OCI-LY1 (cell line): ENCODE results near the gene ARID3B.

Source experiments
- H2AFZ ChIP-seq: fragments of 200-600 bp; sonication (generic), shearing (Covaris generic); 2 replicates; pipeline ENCODE4 v1.6.0; 2014; ENCODE audit warnings: antibody characterized with exemption, mild to moderate bottlenecking, low read length
- H3F3A ChIP-seq: fragments of 200-600 bp; sonication (generic), shearing (Covaris generic); 2 replicates; pipeline ENCODE4 v1.6.0; 2014; ENCODE audit warnings: mild to moderate bottlenecking, antibody characterized with exemption, low read length, moderate library complexity; ENCODE audit not compliant: insufficient read depth
- H3K27ac ChIP-seq: fragments of 200-600 bp; sonication (generic); 2 replicates; pipeline ENCODE4 v1.5.1; 2014; ENCODE audit warnings: low read length, mixed run types, mild to moderate bottlenecking, low read depth; ENCODE audit not compliant: poor library complexity, severe bottlenecking
- H3K27me3 ChIP-seq: fragments of 200-600 bp; sonication (generic); 2 replicates; pipeline ENCODE4 v1.6.0; 2014; ENCODE audit warnings: antibody characterized with exemption, mild to moderate bottlenecking, low read length, moderate library complexity; ENCODE audit not compliant: insufficient read depth
- H3K36me3 ChIP-seq: fragments of 200-600 bp; sonication (generic); 2 replicates; pipeline ENCODE4 v1.6.1; 2014; ENCODE audit warnings: mild to moderate bottlenecking, antibody characterized with exemption, low read length, moderate library complexity, mixed read lengths; ENCODE audit not compliant: insufficient read depth
- H3K4me1 ChIP-seq: fragments of 200-600 bp; sonication (generic); 2 replicates; pipeline ENCODE4 v1.5.1; 2014; ENCODE audit warnings: mild to moderate bottlenecking, low read length, moderate library complexity; ENCODE audit not compliant: insufficient read depth, severe bottlenecking
- H3K4me2 ChIP-seq: fragments of 200-600 bp; sonication (generic), shearing (Covaris generic); 2 replicates; pipeline ENCODE4 v1.6.1; 2014; ENCODE audit warnings: low read length
- H3K4me3 ChIP-seq: fragments of 200-600 bp; sonication (generic); 2 replicates; pipeline ENCODE4 v1.5.1; 2014; ENCODE audit warnings: low read length, low read depth, mild to moderate bottlenecking, mixed read lengths; ENCODE audit not compliant: poor library complexity, severe bottlenecking
- H3K79me2 ChIP-seq: fragments of 200-600 bp; shearing (Covaris generic); 2 replicates; pipeline ENCODE4 v1.6.1; 2016; ENCODE audit warnings: mixed run types, low read length, mixed read lengths; ENCODE audit not compliant: insufficient read depth
- H3K9ac ChIP-seq: fragments of 200-600 bp; sonication (generic), shearing (Covaris generic); 2 replicates; pipeline ENCODE4 v1.6.1; 2014; ENCODE audit warnings: mild to moderate bottlenecking, low read length, mixed read lengths
- H3K9me2 ChIP-seq: fragments of 200-600 bp; sonication (generic), shearing (Covaris generic); 2 replicates; pipeline ENCODE4 v1.6.1; 2014; ENCODE audit warnings: low read depth, mild to moderate bottlenecking, low read length, mixed read lengths
- H3K9me3 ChIP-seq: fragments of 200-600 bp; shearing (Covaris generic); 2 replicates; pipeline ENCODE4 v1.6.1; 2014; ENCODE audit warnings: low read length, mixed read lengths
- H4K20me1 ChIP-seq: fragments of 200-600 bp; sonication (generic), shearing (Covaris generic); 2 replicates; pipeline ENCODE4 v1.6.0; 2016; ENCODE audit warnings: mild to moderate bottlenecking, low read length; ENCODE audit not compliant: insufficient read depth
- EZH2 ChIP-seq: fragments of 200-600 bp; sonication (generic), shearing (Covaris generic); IDR thresholded peaks from 2 replicates; pipeline ENCODE4 v1.8.0; 2017; ENCODE audit warnings: borderline replicate concordance, mixed run types, mild to moderate bottlenecking, antibody characterized with exemption, low read length, moderate library complexity, mixed read lengths
- TF ChIP-seq, protein P1 (sequence below): fragments of 200-600 bp; sonication (generic), shearing (Covaris generic); IDR thresholded peaks from 2 replicates; pipeline ENCODE4 v1.5.1; 2017; ENCODE audit warnings: mild to moderate bottlenecking, antibody characterized with exemption, low read length, moderate library complexity, mixed read lengths

The ARID3B gene

DNA sequence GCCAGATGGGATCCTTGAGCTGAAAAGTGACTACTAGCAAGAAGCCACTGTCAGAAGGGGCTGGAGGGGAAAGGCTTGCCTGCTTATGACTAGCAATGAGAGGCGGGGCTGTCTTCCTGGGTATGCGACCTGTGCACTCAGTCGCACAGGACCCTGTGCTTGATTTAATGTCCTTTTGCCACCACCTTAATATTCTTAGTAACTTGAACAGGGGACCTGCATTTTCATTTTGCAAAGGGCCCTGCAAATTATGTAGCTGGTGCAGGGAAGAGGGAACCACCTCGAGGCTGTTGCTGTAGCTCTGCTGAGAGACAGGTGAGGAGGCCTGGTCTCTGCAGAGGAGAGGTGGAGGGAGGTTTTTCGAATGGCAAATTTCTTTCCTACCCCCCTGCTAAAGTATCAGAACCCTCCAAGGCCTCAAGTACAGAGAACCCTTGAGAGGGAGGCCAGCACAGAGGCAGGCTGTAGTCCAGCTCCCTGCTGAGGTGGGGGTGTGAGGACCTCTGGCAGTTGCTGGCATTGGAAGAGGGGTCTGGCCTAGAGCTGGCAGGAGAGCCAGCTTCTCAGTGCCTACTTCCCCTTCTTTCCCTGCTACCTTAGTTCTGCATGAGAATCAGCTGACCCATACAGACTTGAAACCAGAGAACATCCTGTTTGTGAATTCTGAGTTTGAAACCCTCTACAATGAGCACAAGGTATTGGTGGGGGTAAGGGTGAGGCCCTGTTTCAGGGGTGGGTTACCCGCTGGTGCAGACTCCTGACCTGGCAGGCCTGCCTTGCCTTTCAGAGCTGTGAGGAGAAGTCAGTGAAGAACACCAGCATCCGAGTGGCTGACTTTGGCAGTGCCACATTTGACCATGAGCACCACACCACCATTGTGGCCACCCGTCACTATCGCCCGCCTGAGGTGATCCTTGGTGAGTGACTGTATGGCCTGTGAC lies 86.0 kb downstream of the ARID3B start:
- H3K27ac ChIP-seq, result peak overlapping the region; percentile 91
- no peaks in the 10 kb centered on the region for H3F3A ChIP-seq
- no peak overlapping the region for H3K4me3 ChIP-seq
- H2AFZ ChIP-seq, result no peak overlapping the region
- no peaks in the 10 kb centered on the region for H3K9me3 ChIP-seq
- H3K4me2 ChIP-seq, result peak overlapping the region; percentile 31; the same call in 1 of the 2 replicates
- no peaks in the 10 kb centered on the region for H3K27me3 ChIP-seq
- H3K9me2 ChIP-seq, result no peaks in the 10 kb centered on the region
- peak overlapping the region; percentile 7; the same call in 1 of the 2 replicates for H3K9ac ChIP-seq
- H3K79me2 ChIP-seq, result no peaks in the 10 kb centered on the region
- H4K20me1 ChIP-seq, result no peaks in the 10 kb centered on the region
- H3K4me1 ChIP-seq, result peaks cover 30% of the 10 kb centered on the region
- no peak for TF ChIP-seq EZH2
- TF ChIP-seq, protein P1, sequence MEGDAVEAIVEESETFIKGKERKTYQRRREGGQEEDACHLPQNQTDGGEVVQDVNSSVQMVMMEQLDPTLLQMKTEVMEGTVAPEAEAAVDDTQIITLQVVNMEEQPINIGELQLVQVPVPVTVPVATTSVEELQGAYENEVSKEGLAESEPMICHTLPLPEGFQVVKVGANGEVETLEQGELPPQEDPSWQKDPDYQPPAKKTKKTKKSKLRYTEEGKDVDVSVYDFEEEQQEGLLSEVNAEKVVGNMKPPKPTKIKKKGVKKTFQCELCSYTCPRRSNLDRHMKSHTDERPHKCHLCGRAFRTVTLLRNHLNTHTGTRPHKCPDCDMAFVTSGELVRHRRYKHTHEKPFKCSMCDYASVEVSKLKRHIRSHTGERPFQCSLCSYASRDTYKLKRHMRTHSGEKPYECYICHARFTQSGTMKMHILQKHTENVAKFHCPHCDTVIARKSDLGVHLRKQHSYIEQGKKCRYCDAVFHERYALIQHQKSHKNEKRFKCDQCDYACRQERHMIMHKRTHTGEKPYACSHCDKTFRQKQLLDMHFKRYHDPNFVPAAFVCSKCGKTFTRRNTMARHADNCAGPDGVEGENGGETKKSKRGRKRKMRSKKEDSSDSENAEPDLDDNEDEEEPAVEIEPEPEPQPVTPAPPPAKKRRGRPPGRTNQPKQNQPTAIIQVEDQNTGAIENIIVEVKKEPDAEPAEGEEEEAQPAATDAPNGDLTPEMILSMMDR, result no peak
- H3K36me3 ChIP-seq, result peaks cover 95% of the 10 kb centered on the region

GRCh38 chr15:74627766-74628165 lies 86.7 kb downstream of the ARID3B start:
- no peak overlapping the region for H2AFZ ChIP-seq
- H3K27ac ChIP-seq, result peak overlapping the region; percentile 91
- H3K79me2 ChIP-seq, result no peaks in the 10 kb centered on the region
- H4K20me1 ChIP-seq, result no peaks in the 10 kb centered on the region
- no peaks in the 10 kb centered on the region for H3F3A ChIP-seq
- TF ChIP-seq, protein P1, result no peak
- TF ChIP-seq EZH2, result no peak
- H3K9ac ChIP-seq, result peak overlapping the region; percentile 7; the same call in 1 of the 2 replicates
- H3K4me2 ChIP-seq, result peak overlapping the region; percentile 31; the same call in 1 of the 2 replicates
- no peak overlapping the region for H3K4me3 ChIP-seq
- peaks cover 95% of the 10 kb centered on the region for H3K36me3 ChIP-seq
- no peaks in the 10 kb centered on the region for H3K9me2 ChIP-seq
- H3K4me1 ChIP-seq, result peaks cover 30% of the 10 kb centered on the region
- H3K27me3 ChIP-seq, result no peaks in the 10 kb centered on the region
- no peaks in the 10 kb centered on the region for H3K9me3 ChIP-seq

DNA sequence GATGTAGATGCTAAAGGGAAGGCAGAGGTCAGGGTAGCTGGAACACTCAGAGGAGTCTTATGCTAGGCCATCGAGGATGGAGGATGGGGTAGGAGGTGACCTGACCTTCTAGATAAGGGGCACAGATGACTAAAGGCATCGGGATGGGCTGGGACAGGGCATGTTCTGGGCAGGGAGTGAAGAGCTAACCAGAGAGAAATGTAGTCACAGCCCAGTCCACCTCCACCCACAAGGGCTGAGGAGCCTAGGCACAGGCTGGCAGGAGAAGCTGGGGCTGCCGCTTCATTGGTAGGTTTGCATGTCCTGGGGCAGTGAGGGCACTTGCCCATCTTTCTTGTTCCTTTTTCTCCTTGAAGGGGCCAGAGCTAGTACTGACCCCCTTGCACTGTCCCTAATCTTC lies 87.2 kb downstream of the ARID3B start:
- Histone ChIP-seq H3F3A (no peaks in the 10 kb centered on the region), H3K9ac (peak overlapping the region; percentile 7; the same call in 1 of the 2 replicates), H3K4me2 (no peak overlapping the region), H3K27me3 (no peaks in the 10 kb centered on the region), H3K36me3 (peaks cover 95% of the 10 kb centered on the region), H2AFZ (no peak overlapping the region), H3K4me3 (no peak overlapping the region), H3K9me2 (no peaks in the 10 kb centered on the region), H3K79me2 (no peaks in the 10 kb centered on the region), H3K4me1 (peaks cover 30% of the 10 kb centered on the region), H4K20me1 (no peaks in the 10 kb centered on the region), H3K9me3 (no peaks in the 10 kb centered on the region), H3K27ac (peak overlapping the region; percentile 91)
- TF ChIP-seq EZH2, result no peak
- TF ChIP-seq, protein P1, result no peak
